Parathyroid adenoma (tissue), 2 donors: ENCODE data around the gene GPATCH2L.

ENCODE experiments used
- H2AFZ ChIP-seq: fragments of 300-600 bp; sonication (generic); one replicate; pipeline ENCODE4 v1.7.0; 2017; ENCODE audit warnings: antibody characterized with exemption, mild to moderate bottlenecking
- H3K27ac ChIP-seq: fragments of 300-600 bp; sonication (generic); one replicate; pipeline ENCODE4 v1.7.0; 2017
- H3K27me3 ChIP-seq: fragments of 300-600 bp; sonication (generic); one replicate; pipeline ENCODE4 v1.7.0; 2017; ENCODE audit warnings: low read length; ENCODE audit not compliant: control insufficient read depth, insufficient read depth
- H3K36me3 ChIP-seq: fragments of 300-600 bp; sonication (generic); one replicate; pipeline ENCODE4 v1.7.0; 2017; ENCODE audit warnings: low read length; ENCODE audit not compliant: control insufficient read depth, insufficient read depth
- H3K4me1 ChIP-seq: fragments of 300-600 bp; sonication (generic); one replicate; pipeline ENCODE4 v1.7.0; 2017; ENCODE audit warnings: control low read depth
- H3K4me2 ChIP-seq: fragments of 300-600 bp; sonication (generic); one replicate; pipeline ENCODE4 v1.7.0; 2017; ENCODE audit warnings: low read length
- H3K4me3 ChIP-seq: fragments of 300-600 bp; sonication (generic); one replicate; pipeline ENCODE4 v1.7.0; 2017; ENCODE audit warnings: low read depth, low read length
- H3K79me2 ChIP-seq: fragments of 300-600 bp; sonication (generic); one replicate; pipeline ENCODE4 v1.7.0; 2017; ENCODE audit warnings: control low read depth
- H3K9ac ChIP-seq: fragments of 300-600 bp; sonication (generic); one replicate; pipeline ENCODE4 v1.7.0; 2017; ENCODE audit warnings: mild to moderate bottlenecking
- H3K9me3 ChIP-seq: fragments of 300-600 bp; sonication (generic); one replicate; pipeline ENCODE4 v1.7.0; 2017; ENCODE audit warnings: low read length; ENCODE audit not compliant: control insufficient read depth
- TF ChIP-seq, protein P1 (sequence below): fragments of 300-600 bp; sonication (generic); IDR thresholded peaks from one replicate; pipeline ENCODE4 v1.7.0; 2017; ENCODE audit warnings: antibody characterized with exemption, mild to moderate bottlenecking
- donor health status: primary hyperparathyroidism.

The GPATCH2L gene

DNA sequence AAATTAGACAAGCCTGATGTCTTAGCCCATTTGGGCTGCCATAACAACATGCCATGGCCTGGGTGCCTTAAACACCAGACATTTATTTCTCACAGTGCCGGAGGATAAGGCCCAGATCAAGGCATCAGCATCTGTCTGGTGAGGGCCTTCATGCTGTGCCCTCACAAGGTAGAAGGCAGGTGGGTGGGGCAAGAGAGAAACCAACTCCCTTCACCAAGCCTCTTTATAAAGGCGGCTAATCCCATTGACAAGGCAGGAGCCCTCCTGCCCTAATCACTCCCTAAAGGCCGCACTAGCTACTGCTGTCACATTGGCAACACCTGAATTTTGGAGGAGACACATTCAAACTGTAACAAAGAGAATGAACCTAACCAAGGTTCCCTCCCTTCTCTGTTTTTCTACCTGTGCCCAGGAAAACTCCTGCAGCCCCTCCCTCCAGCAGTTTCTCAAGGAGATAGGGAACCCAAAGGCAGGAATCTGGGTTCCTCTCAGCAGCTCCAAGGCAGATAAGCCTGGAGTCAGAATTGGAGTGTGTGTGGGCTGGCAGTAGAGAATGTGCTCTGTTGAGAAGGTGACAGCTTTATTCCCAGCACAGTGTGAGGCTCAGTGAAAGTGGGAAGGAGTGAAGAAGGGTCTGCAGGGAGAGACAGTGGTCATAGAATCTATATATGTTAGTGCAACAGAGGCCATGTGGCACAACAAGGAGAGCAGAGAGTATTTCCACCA, 21.7 kb upstream of the GPATCH2L start:
- H3K4me1 ChIP-seq, result no peaks in the 10 kb centered on the region
- no peak overlapping the region for H2AFZ ChIP-seq
- no peak overlapping the region for H3K27ac ChIP-seq
- no peak overlapping the region for H3K4me3 ChIP-seq
- no peaks in the 10 kb centered on the region for H3K36me3 ChIP-seq
- no peaks in the 10 kb centered on the region for H3K79me2 ChIP-seq
- H3K27me3 ChIP-seq, result no peaks in the 10 kb centered on the region
- TF ChIP-seq, protein P1, sequence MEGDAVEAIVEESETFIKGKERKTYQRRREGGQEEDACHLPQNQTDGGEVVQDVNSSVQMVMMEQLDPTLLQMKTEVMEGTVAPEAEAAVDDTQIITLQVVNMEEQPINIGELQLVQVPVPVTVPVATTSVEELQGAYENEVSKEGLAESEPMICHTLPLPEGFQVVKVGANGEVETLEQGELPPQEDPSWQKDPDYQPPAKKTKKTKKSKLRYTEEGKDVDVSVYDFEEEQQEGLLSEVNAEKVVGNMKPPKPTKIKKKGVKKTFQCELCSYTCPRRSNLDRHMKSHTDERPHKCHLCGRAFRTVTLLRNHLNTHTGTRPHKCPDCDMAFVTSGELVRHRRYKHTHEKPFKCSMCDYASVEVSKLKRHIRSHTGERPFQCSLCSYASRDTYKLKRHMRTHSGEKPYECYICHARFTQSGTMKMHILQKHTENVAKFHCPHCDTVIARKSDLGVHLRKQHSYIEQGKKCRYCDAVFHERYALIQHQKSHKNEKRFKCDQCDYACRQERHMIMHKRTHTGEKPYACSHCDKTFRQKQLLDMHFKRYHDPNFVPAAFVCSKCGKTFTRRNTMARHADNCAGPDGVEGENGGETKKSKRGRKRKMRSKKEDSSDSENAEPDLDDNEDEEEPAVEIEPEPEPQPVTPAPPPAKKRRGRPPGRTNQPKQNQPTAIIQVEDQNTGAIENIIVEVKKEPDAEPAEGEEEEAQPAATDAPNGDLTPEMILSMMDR, result no peak
- no peak overlapping the region for H3K9ac ChIP-seq
- H3K9me3 ChIP-seq, result no peaks in the 10 kb centered on the region
- H3K4me2 ChIP-seq, result no peak overlapping the region

DNA sequence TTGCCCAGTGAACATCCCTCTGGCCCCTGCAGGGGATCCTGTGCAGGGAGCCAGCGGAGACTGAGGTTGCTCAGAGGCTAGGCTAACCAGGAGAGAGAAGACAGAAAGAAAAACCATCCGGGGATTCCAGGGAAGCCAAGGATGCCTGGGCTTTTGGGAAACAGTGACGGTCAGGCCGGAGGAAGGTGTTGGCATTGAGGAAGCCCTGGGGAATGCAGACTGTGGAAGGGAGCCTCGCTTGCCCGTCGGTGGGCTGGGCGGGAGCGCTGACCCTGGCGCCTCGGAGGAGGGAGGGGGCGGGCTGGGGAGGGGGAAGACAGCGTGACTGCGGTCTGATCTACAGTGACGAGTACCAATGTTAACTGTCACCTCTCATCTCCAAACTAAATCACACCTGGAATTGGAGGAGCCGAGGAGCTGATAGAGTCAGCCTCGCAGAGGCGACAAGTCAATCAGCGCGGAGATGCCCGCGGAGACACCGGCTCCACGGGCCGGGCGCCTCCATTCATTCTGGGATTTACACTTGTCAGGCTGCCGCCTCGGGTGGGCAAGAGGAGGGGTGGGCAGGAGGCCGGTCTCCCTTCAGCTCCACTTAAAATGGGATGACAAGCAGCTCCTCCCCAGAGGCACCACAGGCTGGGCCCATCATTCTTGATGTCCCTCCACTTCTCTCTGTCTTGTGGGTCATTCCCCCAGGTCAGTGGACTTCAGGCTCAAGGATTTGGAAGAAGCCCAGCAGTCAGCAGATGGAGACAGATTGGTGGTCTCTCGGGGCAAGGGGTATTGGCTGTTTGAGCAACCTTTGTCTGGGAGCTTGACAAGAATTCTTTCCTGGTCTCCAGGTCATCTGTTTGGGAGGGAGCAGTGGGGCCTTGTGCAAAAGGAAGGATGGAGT, 20.4 kb upstream of the GPATCH2L start:
- H3K36me3 ChIP-seq, result no peaks in the 10 kb centered on the region
- no peaks in the 10 kb centered on the region for H3K4me1 ChIP-seq
- TF ChIP-seq, protein P1, result no peak
- H2AFZ ChIP-seq, result no peak overlapping the region
- no peaks in the 10 kb centered on the region for H3K79me2 ChIP-seq
- no peak overlapping the region for H3K27ac ChIP-seq
- no peak overlapping the region for H3K4me3 ChIP-seq
- H3K4me2 ChIP-seq, result no peak overlapping the region
- H3K9ac ChIP-seq, result no peak overlapping the region
- no peaks in the 10 kb centered on the region for H3K27me3 ChIP-seq
- H3K9me3 ChIP-seq, result no peaks in the 10 kb centered on the region

DNA sequence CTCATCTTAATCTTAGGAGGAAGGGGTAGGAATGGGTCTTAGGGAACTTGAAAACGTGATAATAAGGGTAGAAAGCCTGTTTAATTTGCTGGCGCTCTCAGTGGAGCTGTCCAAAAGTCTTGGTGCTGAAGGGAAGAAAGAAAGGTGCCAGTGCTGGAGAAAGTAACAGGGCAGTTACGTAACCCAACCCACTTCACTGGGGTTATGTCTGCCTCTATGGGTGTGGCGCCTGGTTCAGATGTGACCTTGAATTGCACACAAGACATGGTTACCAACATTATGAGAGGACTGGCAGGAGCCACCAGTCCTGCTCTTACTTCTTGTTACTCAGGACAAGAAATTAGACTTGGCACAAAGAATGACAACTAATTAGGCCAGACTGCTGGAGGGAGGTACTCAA, 18.6 kb upstream of the GPATCH2L start:
- TF ChIP-seq, protein P1, result no peak

DNA sequence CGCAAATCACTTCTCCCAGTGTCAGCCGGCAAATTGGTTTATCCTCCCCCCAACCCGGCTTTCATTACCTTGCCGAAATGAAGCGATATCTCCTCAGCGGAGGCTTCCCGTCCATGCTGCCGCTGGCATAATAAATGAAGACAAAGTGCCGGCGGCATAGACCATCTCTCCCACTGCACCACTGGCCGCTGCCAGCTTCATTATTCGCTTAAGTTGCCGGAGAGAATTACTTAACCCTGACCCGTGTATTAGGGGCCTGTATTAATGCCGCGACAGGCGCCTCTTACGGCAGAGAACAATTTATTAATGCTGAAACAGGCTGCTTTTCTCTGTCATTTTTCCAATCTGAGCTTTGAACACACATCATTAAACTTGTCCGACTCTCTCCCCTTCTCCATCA, 17.5 kb upstream of the GPATCH2L start:
- no peaks in the 10 kb centered on the region for H3K79me2 ChIP-seq
- no peaks in the 10 kb centered on the region for H3K27me3 ChIP-seq
- TF ChIP-seq, protein P1, result no peak

More for the DNA sequence above, 18.6 kb upstream of the GPATCH2L start:
- Histone ChIP-seq H3K4me2 (no peak overlapping the region), H3K4me3 (no peak overlapping the region), H2AFZ (no peak overlapping the region), H3K9ac (no peak overlapping the region), H3K9me3 (no peaks in the 10 kb centered on the region), H3K27ac (no peak overlapping the region), H3K36me3 (no peaks in the 10 kb centered on the region), H3K4me1 (peaks cover 3% of the 10 kb centered on the region), H3K27me3 (no peaks in the 10 kb centered on the region), H3K79me2 (no peaks in the 10 kb centered on the region)

More for the DNA sequence above, 17.5 kb upstream of the GPATCH2L start:
- peaks cover 3% of the 10 kb centered on the region for H3K4me1 ChIP-seq
- no peak overlapping the region for H3K9ac ChIP-seq
- no peak overlapping the region for H3K27ac ChIP-seq
- no peaks in the 10 kb centered on the region for H3K36me3 ChIP-seq
- H3K4me3 ChIP-seq, result no peak overlapping the region
- H2AFZ ChIP-seq, result no peak overlapping the region
- H3K9me3 ChIP-seq, result no peaks in the 10 kb centered on the region
- no peak overlapping the region for H3K4me2 ChIP-seq
